ENCODE data around the gene PLCB1. TPM values are rescaled to one million over a fixed set of nuclear protein-coding genes. Genes with fewer than 3 reads are reported as not detected.

The PLCB1 gene
- total RNA-seq, 1 donor from 2014 or later: 10.7 TPM

DNA sequence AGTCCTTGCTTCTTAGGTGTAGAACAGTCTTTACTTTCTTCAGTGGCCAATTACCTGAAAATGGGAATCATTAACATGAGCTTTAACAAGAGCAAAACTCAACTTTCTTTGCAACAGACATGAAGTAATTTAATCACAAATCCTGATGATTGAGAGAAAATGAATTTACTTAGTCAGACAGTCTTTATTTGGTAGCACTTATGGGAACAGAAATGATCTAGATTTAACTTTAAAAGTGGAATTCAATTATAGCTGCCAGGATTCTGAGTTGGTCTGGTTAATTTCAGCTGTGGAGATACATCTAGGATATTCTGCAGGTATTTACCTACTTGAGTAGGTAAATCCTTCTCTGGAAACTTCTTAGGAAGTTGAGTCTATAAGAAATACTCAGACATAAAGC is 492.6 kb downstream of the PLCB1 start:
- Histone ChIP-seq H3K27me3 (ENCODE audit: insufficient read depth, low read length) (no peaks in the 10 kb centered on the region), H3K9ac (ENCODE audit: low read length) (no peak overlapping the region), H3K79me2 (ENCODE audit: insufficient read depth, low read length) (no peaks in the 10 kb centered on the region), H4K20me1 (ENCODE audit: insufficient read depth, low read length) (no peaks in the 10 kb centered on the region), H2AFZ (ENCODE audit: low read depth, low read length) (no peak overlapping the region), H3K9me3 (ENCODE audit: insufficient read depth, low read depth, low read length) (no peaks in the 10 kb centered on the region), H3K4me3 (ENCODE audit: insufficient read depth, low read depth, low read length) (no peak overlapping the region), H3K4me2 (ENCODE audit: low read length) (no peak overlapping the region), H3K27ac (ENCODE audit: low read depth, low read length) (no peak overlapping the region), H3K4me1 (ENCODE audit: insufficient read depth, low read length) (no peaks in the 10 kb centered on the region), H3K36me3 (ENCODE audit: insufficient read depth, low read length) (no peaks in the 10 kb centered on the region)
- Mint-ChIP-seq H3K27ac (ENCODE audit: unreplicated experiment) (no peak overlapping the region), H3K9me3 (ENCODE audit: unreplicated experiment) (no peaks in the 10 kb centered on the region), H3K4me1 (ENCODE audit: low read depth, unreplicated experiment) (no peaks in the 10 kb centered on the region), H3K36me3 (ENCODE audit: low read depth, unreplicated experiment) (no peaks in the 10 kb centered on the region), H3K27me3 (ENCODE audit: low read depth, unreplicated experiment) (no peaks in the 10 kb centered on the region), H3K4me3 (ENCODE audit: unreplicated experiment) (no peak overlapping the region)
- TF ChIP-seq, protein P1, sequence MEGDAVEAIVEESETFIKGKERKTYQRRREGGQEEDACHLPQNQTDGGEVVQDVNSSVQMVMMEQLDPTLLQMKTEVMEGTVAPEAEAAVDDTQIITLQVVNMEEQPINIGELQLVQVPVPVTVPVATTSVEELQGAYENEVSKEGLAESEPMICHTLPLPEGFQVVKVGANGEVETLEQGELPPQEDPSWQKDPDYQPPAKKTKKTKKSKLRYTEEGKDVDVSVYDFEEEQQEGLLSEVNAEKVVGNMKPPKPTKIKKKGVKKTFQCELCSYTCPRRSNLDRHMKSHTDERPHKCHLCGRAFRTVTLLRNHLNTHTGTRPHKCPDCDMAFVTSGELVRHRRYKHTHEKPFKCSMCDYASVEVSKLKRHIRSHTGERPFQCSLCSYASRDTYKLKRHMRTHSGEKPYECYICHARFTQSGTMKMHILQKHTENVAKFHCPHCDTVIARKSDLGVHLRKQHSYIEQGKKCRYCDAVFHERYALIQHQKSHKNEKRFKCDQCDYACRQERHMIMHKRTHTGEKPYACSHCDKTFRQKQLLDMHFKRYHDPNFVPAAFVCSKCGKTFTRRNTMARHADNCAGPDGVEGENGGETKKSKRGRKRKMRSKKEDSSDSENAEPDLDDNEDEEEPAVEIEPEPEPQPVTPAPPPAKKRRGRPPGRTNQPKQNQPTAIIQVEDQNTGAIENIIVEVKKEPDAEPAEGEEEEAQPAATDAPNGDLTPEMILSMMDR (IDR thresholded peaks at IDR 0.05; ENCODE audit: insufficient read depth, low read depth, low read length): no peak
- TF ChIP-seq EZH2 (IDR thresholded peaks at IDR 0.05; ENCODE audit: insufficient read depth, low read length): no peak
- DNase-seq (ENCODE audit: low read depth) (no peak), FAIRE-seq (no peak)

DNA sequence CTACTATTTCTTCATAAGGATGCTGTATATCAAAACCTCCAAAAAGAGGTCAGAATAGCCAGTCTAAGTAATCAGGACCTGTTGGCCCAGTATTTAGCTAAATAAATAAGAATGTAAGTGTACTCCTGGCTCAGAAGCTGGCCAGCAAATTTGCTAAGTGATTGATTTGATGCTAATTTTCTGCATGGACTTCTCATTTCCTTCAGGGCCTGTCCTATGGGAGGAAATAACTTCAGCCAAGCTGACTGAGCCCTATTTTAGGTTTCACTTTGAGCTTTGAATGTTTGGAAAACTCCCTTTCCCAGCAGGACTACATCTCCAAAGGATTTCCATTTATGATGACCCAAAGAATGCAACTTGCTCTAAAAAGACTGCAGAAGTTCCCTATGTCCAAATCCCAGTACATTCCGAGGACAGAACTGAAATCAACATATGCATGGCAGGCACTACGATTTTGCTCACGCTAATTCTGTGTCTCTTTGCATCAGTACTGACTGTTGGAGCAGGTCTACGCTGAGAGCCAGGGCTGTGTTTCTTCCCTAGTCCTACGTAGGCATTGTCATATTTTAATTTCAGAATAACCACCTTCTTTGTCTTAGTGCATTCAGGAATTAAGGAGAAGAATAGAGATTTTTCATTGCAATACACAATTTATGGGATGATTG is 495.4 kb downstream of the PLCB1 start:
- Mint-ChIP-seq H3K36me3 (ENCODE audit: low read depth, unreplicated experiment) (no peaks in the 10 kb centered on the region), H3K9me3 (ENCODE audit: unreplicated experiment) (no peaks in the 10 kb centered on the region), H3K27ac (ENCODE audit: unreplicated experiment) (no peak overlapping the region), H3K27me3 (ENCODE audit: low read depth, unreplicated experiment) (no peaks in the 10 kb centered on the region), H3K4me1 (ENCODE audit: low read depth, unreplicated experiment) (no peaks in the 10 kb centered on the region), H3K4me3 (ENCODE audit: unreplicated experiment) (no peak overlapping the region)
- H3K9me3 ChIP-seq (ENCODE audit: insufficient read depth, low read depth, low read length): no peaks in the 10 kb centered on the region
- H3K4me2 ChIP-seq (ENCODE audit: low read length): peak overlapping the region; percentile 56
- peak overlapping the region; percentile 9 for H2AFZ ChIP-seq (ENCODE audit: low read depth, low read length)
- no peaks in the 10 kb centered on the region for H3K27me3 ChIP-seq (ENCODE audit: insufficient read depth, low read length)
- TF ChIP-seq, protein P1 (IDR thresholded peaks at IDR 0.05; ENCODE audit: insufficient read depth, low read depth, low read length): no peak
- no peak for TF ChIP-seq EZH2 (IDR thresholded peaks at IDR 0.05; ENCODE audit: insufficient read depth, low read length)
- DNase-seq (ENCODE audit: low read depth): no peak
- H4K20me1 ChIP-seq (ENCODE audit: insufficient read depth, low read length): no peaks in the 10 kb centered on the region
- H3K36me3 ChIP-seq (ENCODE audit: insufficient read depth, low read length): no peaks in the 10 kb centered on the region
- H3K9ac ChIP-seq (ENCODE audit: low read length): no peak overlapping the region
- H3K27ac ChIP-seq (ENCODE audit: low read depth, low read length): no peak overlapping the region
- peaks cover 4% of the 10 kb centered on the region for H3K4me1 ChIP-seq (ENCODE audit: insufficient read depth, low read length)
- no peak overlapping the region for H3K4me3 ChIP-seq (ENCODE audit: insufficient read depth, low read depth, low read length)
- no peaks in the 10 kb centered on the region for H3K79me2 ChIP-seq (ENCODE audit: insufficient read depth, low read length)
- no peak for FAIRE-seq

DNA sequence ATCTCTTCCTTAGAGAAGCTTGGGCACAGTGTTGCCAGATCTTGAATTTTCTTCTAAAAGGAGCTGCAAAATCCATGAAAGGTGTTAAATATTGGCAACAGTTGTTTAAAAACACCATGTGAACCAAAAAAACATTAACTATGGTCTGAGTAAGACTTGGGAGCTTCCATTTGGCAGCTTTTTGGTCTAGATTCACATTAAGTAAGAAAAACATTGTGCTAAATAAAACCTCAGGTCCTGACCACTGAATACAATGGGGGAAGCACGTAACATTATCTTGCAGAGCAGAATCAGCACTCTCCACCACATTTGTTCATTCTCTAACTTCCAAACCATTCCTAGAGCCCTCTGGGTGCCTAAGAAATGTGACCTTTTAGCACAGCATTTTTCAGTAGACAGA is 499.2 kb downstream of the PLCB1 start:
- no peak overlapping the region for H3K27ac Mint-ChIP-seq (ENCODE audit: unreplicated experiment)
- no peak overlapping the region for H3K4me3 ChIP-seq (ENCODE audit: insufficient read depth, low read depth, low read length)
- H4K20me1 ChIP-seq (ENCODE audit: insufficient read depth, low read length): no peaks in the 10 kb centered on the region
- no peak for TF ChIP-seq EZH2 (IDR thresholded peaks at IDR 0.05; ENCODE audit: insufficient read depth, low read length)
- TF ChIP-seq, protein P1 (IDR thresholded peaks at IDR 0.05; ENCODE audit: insufficient read depth, low read depth, low read length): no peak
- peaks cover 4% of the 10 kb centered on the region for H3K4me1 ChIP-seq (ENCODE audit: insufficient read depth, low read length)
- H3K9me3 ChIP-seq (ENCODE audit: insufficient read depth, low read depth, low read length): no peaks in the 10 kb centered on the region
- H3K9ac ChIP-seq (ENCODE audit: low read length): no peak overlapping the region
- H2AFZ ChIP-seq (ENCODE audit: low read depth, low read length): no peak overlapping the region
- H3K4me2 ChIP-seq (ENCODE audit: low read length): no peak overlapping the region
- no peaks in the 10 kb centered on the region for H3K27me3 Mint-ChIP-seq (ENCODE audit: low read depth, unreplicated experiment)
- H3K36me3 ChIP-seq (ENCODE audit: insufficient read depth, low read length): no peaks in the 10 kb centered on the region
- H3K79me2 ChIP-seq (ENCODE audit: insufficient read depth, low read length): no peaks in the 10 kb centered on the region
- DNase-seq (ENCODE audit: low read depth): peak; percentile 73
- no peaks in the 10 kb centered on the region for H3K36me3 Mint-ChIP-seq (ENCODE audit: low read depth, unreplicated experiment)
- no peaks in the 10 kb centered on the region for H3K9me3 Mint-ChIP-seq (ENCODE audit: unreplicated experiment)
- H3K27ac ChIP-seq (ENCODE audit: low read depth, low read length): no peak overlapping the region
- no peak for FAIRE-seq
- no peak overlapping the region for H3K4me3 Mint-ChIP-seq (ENCODE audit: unreplicated experiment)
- peaks cover 5% of the 10 kb centered on the region for H3K4me1 Mint-ChIP-seq (ENCODE audit: low read depth, unreplicated experiment)
- H3K27me3 ChIP-seq (ENCODE audit: insufficient read depth, low read length): no peaks in the 10 kb centered on the region

Data from astrocyte (in vitro differentiated cells and primary cell).